HEK293 (cell line): ENCODE results near the gene NOS1AP.

Source experiments
- CTCF ChIP-seq: fragments of 450-650 bp; formaldehyde crosslinking; IDR thresholded peaks from 2 replicates; pipeline ENCODE4 v1.5.1; 2016; ENCODE audit warnings: missing biosample characterization, missing genetic modification characterization
- HOXA7 ChIP-seq: sonication (generic); formaldehyde crosslinking; IDR thresholded peaks from 2 replicates; pipeline ENCODE4 v1.8.1; 2022; ENCODE audit warnings: missing genetic modification reagents, borderline replicate concordance
- KLF16 ChIP-seq: fragments of 450-650 bp; formaldehyde crosslinking; IDR thresholded peaks from 2 replicates; pipeline ENCODE4 v1.5.1; 2017; ENCODE audit warnings: missing biosample characterization, missing genetic modification characterization
- PBX3 ChIP-seq: sonication (generic); formaldehyde crosslinking; IDR thresholded peaks from 2 replicates; pipeline ENCODE4 v1.8.1; 2022; ENCODE audit warnings: mild to moderate bottlenecking, moderate library complexity, missing genetic modification reagents
- SP2 ChIP-seq: fragments of 450-650 bp; formaldehyde crosslinking; IDR thresholded peaks from 2 replicates; pipeline ENCODE4 v1.5.1; 2016; ENCODE audit warnings: missing biosample characterization, missing genetic modification characterization
- ZBTB11 ChIP-seq: fragments of 450-650 bp; formaldehyde crosslinking; conservative IDR thresholded peaks from 2 replicates; pipeline ENCODE4 v1.5.1; 2016; ENCODE audit warnings: low read depth, missing biosample characterization, missing genetic modification characterization
- ZFP37 ChIP-seq: fragments of 450-650 bp; formaldehyde crosslinking; IDR thresholded peaks from 2 replicates; pipeline ENCODE4 v1.5.1; 2016; ENCODE audit warnings: missing biosample characterization, missing genetic modification characterization
- ZNF155 ChIP-seq: fragments of 450-650 bp; formaldehyde crosslinking; IDR thresholded peaks from 2 replicates; pipeline ENCODE4 v1.5.1; 2016; ENCODE audit warnings: missing biosample characterization, missing genetic modification characterization
- ZNF174 ChIP-seq: fragments of 450-650 bp; formaldehyde crosslinking; IDR thresholded peaks from 2 replicates; pipeline ENCODE4 v1.5.0; 2017; ENCODE audit warnings: missing biosample characterization, mild to moderate bottlenecking, missing genetic modification characterization
- ZNF350 ChIP-seq: fragments of 450-650 bp; formaldehyde crosslinking; IDR thresholded peaks from 2 replicates; pipeline ENCODE4 v1.5.0; 2017; ENCODE audit warnings: missing biosample characterization, mild to moderate bottlenecking, missing genetic modification characterization
- ZNF37A ChIP-seq: fragments of 450-650 bp; IDR thresholded peaks from 2 replicates; pipeline ENCODE4 v1.5.1; 2018; ENCODE audit warnings: missing biosample characterization, missing genetic modification characterization
- ZNF473 ChIP-seq: fragments of 450-650 bp; formaldehyde crosslinking; IDR thresholded peaks from 2 replicates; pipeline ENCODE4 v1.5.1; 2017; ENCODE audit warnings: missing biosample characterization, missing genetic modification characterization
- ZNF560 ChIP-seq: fragments of 450-650 bp; formaldehyde crosslinking; IDR thresholded peaks from 2 replicates; pipeline ENCODE4 v1.5.1; 2017; ENCODE audit warnings: missing biosample characterization, missing genetic modification characterization, borderline replicate concordance
- ZNF776 ChIP-seq: fragments of 450-650 bp; formaldehyde crosslinking; IDR thresholded peaks from 2 replicates; pipeline ENCODE4 v1.5.0; 2017; ENCODE audit warnings: missing biosample characterization, missing genetic modification characterization, borderline replicate concordance

- no peak for TF ChIP-seq ZNF37A (tag by site-specific recombination)
- no peak for TF ChIP-seq ZNF155 (tag by site-specific recombination)
- no peak for TF ChIP-seq KLF16 (tag by site-specific recombination)
- TF ChIP-seq SP2 (tag by site-specific recombination), result no peak
- TF ChIP-seq ZNF174, result no peak
- TF ChIP-seq ZFP37 (tag by site-specific recombination), result no peak
- TF ChIP-seq CTCF (tag by site-specific recombination), result no peak
- TF ChIP-seq ZBTB11 (tag by site-specific recombination), result no peak
- no peak for TF ChIP-seq ZNF560 (tag by site-specific recombination)
- no peak for TF ChIP-seq ZNF473 (tag by site-specific recombination)
- no peak for TF ChIP-seq ZNF350
- no peak for TF ChIP-seq HOXA7 (CRISPR knock-in tag)
- TF ChIP-seq PBX3, result no peak
- TF ChIP-seq ZNF776, result no peak
Observed at GRCh38 chr1:162284206-162284955, 214.9 kb downstream of the NOS1AP start.
